Measurements from ENCODE around the gene IL2RA.
A peak's percentile ranks its signal among the peaks of the same experiment; 100 is the strongest.
"Not testable (repeated sequence)": the region's sequence is repeated elsewhere in the genome, so short reads cannot be mapped to it uniquely, and the experiment has no call there.

Gene IL2RA

DNA sequence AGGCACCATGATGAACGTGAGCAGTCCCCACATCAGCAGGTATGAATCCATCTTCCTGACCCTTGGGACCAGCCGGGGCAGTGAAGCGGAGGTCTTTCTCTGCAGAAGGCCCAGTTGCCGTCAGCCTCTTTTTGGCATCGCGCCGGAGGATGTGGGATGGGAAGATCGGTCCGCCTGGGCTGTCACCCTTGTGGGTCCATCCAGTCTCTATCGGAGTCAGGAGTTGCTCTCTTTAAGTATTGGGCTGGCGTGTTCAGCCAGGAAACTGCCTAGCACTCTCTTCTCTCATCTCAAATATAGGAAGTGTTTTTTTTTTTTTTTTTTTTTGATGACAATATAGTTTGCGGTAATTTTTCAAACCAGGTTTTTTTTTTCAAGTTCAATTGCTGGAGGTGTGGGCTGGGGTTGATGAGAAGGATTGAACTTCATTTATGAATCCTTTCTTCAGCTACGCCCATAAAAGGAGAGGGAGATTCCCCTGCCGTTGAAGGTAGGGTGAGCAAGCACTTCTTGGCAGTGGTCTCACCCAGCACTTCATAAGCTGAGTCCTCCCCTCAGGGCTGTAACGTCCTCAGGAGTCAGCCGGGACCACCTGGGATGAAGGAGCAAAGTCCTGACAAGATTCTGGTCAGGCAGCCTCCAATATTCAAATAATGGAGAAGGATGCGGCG, at the start of gene IL2RA:
TSS of gene IL2RA (minus strand) at position 267 of the 671 bp plus-strand sequence. CDS start at position 51, 216 bp downstream.
- POLR2A ChIA-PET: interaction anchor here (0.7 kb wide), 2 partner anchors 9 to 348 kb away, joined by 4 read pairs; no protein-coding TSS in a partner anchor
- CTCF ChIA-PET: interaction anchor here (1.5 to 3.4 kb wide), 4 partner anchors 9 to 28 kb away, joined by 5 to 15 read pairs (median 8); no protein-coding TSS in a partner anchor
- TF ChIP-seq CTCF (IDR thresholded peaks at IDR 0.05; ENCODE audit: control extremely low read depth, extremely low read depth, low read depth, missing control alignments): no peak
- DNase-seq (ENCODE audit: extremely low spot score): no peak

- TF ChIP-seq CTCF (IDR thresholded peaks at IDR 0.05; ENCODE audit: control extremely low read depth, extremely low read depth, low read depth, missing control alignments): no peak
- DNase-seq (ENCODE audit: extremely low spot score): no peak
- CTCF ChIA-PET: interaction anchor here (1.1 to 10.1 kb wide), 9 partner anchors 15 to 299 kb away, joined by 4 to 113 read pairs (median 9); partner anchors contain the start of gene PFKFB3
- POLR2A ChIA-PET: no interaction called here
Observed at GRCh38 chr10:6110136-6110535, 48.0 kb upstream of the IL2RA start.

- ChIA-PET CTCF (interaction anchor here (0.6 to 10.1 kb wide), 7 partner anchors 16 to 299 kb away, joined by 4 to 113 read pairs (median 9); partner anchors contain the start of gene PFKFB3), POLR2A (no interaction called here)
- no peak for DNase-seq (ENCODE audit: extremely low spot score)
- TF ChIP-seq CTCF (IDR thresholded peaks at IDR 0.05; ENCODE audit: control extremely low read depth, extremely low read depth, low read depth, missing control alignments): no peak
Observed at GRCh38 chr10:6109444-6109775, 47.2 kb upstream of the IL2RA start.

- CTCF ChIA-PET: interaction anchor here (0.6 to 10.1 kb wide), 12 partner anchors 11 to 301 kb away, joined by 3 to 113 read pairs (median 6); partner anchors contain the start of gene PFKFB3
- POLR2A ChIA-PET: no interaction called here
- peak; percentile 58 for DNase-seq (ENCODE audit: extremely low spot score)
- peak; percentile 52 for TF ChIP-seq CTCF (IDR thresholded peaks at IDR 0.05; ENCODE audit: control extremely low read depth, extremely low read depth, low read depth, missing control alignments)
Observed at GRCh38 chr10:6108631-6109443, 46.7 kb upstream of the IL2RA start.

DNA sequence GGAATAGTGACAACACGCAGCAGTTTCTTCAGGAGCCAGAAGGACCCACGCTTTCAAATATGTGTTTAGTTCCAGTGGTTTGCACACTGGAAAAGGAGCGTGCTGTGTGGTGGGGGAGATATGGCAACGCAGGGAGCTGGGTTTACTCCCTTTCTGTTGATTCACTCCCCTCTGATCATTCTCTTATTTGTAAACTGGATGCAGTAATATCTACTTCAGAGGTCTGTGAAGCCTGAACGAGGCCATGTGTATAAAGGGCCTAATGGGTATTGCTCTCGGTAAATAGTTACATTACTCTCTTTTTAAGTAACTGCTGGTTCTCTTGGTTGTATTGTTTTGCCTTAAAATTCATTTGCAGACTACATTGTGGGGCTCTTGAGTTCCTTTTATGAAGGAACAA, 45.9 kb upstream of the IL2RA start:
- no peak for TF ChIP-seq CTCF (IDR thresholded peaks at IDR 0.05; ENCODE audit: control extremely low read depth, extremely low read depth, low read depth, missing control alignments)
- ChIA-PET POLR2A (interaction anchor here (1.4 kb wide), 1 partner anchor 94 kb away, joined by 3 read pairs; the partner anchor contains the start of gene PFKFB3), CTCF (interaction anchor here (0.6 to 10.1 kb wide), 11 partner anchors 11 to 302 kb away, joined by 3 to 113 read pairs (median 5); partner anchors contain the start of gene PFKFB3)
- DNase-seq (ENCODE audit: extremely low spot score): no peak

GRCh38 chr10:6107616-6108015, 45.4 kb upstream of the IL2RA start:
- ChIA-PET CTCF (interaction anchor here (1.2 to 10.1 kb wide), 6 partner anchors 12 to 302 kb away, joined by 3 to 113 read pairs (median 8); no protein-coding TSS in a partner anchor), POLR2A (interaction anchor here (1.4 kb wide), 1 partner anchor 95 kb away, joined by 3 read pairs; the partner anchor contains the start of gene PFKFB3)
- not testable (repeated sequence) for DNase-seq (ENCODE audit: extremely low spot score)
